Hematopoietic multipotent progenitor cell treated with erythropoietin and hydrocortisone succinate and interleukin-3 and kit ligand, for 4 days (in vitro differentiated cells): ENCODE results near the gene HOXC4.

Experiments used
- DNase-seq: peaks from one replicate; pipeline ENCODE4 v3.0.0-alpha.2; 2015

Gene HOXC4

DNA sequence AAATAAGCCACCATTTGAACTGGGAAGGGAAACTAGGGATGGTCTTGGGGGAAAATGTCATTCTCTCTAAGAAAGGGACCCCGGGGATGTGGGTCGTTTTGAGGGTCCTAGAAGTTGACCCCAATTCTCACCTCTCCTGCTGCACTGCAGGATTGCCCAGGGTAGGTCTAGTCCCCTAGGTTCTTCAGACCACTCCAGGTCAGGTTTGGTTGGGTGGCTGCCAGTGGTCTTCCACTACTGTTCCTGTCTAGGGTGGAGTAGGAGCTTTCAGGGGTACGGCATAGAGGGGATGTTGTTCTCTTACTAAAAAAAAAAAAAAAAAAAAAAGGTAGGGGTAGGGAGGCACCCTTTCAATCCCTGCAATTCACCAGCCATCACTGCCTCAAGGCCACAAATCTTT is 37.6 kb upstream of the HOXC4 start:
- DNase-seq = no peak

- no peak for DNase-seq
Measured at GRCh38 chr12:54016478-54016964, 37.1 kb upstream of the HOXC4 start.

- no peak for DNase-seq
Measured at GRCh38 chr12:54017027-54017788, 36.4 kb upstream of the HOXC4 start.

DNA sequence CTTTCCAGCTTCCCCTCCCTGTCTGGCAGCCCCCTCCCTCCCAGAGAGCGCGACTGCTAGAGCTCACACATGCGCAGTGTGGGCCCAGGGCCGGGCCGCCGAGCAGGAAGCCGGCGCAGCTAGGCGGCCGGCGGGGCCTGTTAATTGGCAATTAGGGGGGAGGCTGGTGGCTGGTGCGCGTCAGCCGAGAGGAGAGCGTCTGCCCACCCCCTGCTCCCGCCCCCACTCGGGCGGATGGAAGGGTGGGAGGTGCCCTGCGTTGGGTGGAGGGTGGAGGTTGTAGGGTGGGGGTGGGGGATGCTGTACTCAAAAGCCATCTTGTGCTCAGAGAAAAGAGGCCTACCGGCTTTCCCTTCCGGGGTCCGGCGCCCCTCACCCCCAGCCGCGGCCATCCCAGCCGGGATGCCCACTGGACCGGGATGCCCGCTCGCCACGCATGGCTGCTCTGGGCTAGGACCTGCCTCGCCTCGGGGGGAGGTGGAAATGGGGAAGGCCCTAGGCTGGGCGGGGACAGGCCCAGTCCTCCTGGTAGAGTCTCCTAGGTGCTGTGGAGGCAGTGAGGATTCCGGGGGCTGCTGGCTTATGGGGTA is 35.7 kb upstream of the HOXC4 start:
- DNase-seq = peak; percentile 73

DNA sequence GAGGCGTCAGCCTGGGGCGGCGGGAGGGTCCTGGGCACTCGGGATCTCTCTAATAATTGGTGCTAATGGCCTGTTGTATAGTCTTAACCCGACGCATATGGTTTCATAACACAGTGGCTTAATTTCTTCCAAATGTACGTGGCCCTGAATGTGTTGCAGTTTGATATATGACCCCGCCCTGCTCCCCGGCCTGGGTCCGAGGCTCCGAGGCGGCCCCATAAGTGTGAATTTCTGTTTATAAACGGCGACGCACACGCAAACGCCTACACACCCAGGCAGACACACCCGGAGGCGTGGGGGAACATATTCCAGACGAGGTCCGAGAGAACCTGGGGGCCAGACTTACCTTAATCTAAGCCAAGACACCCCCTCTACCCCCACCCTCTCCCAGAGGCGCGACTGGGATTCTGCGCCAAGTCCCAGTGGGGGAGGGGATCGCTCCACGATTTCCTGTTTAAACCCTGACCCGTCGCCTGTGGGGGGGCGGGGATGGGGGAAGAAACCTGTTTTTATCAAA is 35.1 kb upstream of the HOXC4 start:
- DNase-seq = no peak

DNA sequence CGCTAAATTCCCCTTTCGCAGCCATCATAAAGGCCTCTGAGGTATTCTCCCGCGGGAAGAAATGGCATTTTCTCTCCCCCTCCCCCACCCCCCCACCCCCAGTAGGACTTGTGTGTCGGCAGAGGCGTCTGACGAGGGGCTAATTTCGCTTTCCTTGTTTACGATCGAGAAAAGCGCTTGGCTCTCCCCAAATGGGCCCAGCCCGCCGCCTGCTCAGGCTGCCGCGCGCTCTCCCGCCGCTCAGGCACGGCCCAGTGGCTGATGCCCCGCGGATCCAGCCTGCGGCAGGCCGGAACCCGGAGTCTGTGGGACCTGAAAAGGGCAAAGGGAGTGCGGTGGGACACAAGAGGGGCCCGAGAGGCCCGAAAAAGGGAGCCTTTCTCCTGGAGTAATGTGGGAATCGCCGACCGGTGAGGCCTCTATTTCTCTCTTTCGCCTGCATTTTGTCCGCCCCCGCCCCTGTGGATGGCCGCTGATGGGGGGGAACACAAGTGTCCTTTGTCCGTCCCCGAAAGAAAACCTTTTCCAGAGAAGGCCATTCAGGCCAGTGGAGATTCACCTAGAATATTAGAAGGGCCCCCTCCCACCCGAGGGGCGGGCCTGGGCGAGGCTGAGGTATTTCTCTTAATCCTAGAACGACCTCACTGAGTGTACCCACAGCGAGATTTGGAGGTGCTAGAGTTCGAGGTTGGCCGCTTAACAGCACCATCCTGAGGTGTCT is 34.4 kb upstream of the HOXC4 start:
- no peak for DNase-seq

GRCh38 chr12:54019924-54020590 is 33.6 kb upstream of the HOXC4 start:
- DNase-seq = no peak

DNA sequence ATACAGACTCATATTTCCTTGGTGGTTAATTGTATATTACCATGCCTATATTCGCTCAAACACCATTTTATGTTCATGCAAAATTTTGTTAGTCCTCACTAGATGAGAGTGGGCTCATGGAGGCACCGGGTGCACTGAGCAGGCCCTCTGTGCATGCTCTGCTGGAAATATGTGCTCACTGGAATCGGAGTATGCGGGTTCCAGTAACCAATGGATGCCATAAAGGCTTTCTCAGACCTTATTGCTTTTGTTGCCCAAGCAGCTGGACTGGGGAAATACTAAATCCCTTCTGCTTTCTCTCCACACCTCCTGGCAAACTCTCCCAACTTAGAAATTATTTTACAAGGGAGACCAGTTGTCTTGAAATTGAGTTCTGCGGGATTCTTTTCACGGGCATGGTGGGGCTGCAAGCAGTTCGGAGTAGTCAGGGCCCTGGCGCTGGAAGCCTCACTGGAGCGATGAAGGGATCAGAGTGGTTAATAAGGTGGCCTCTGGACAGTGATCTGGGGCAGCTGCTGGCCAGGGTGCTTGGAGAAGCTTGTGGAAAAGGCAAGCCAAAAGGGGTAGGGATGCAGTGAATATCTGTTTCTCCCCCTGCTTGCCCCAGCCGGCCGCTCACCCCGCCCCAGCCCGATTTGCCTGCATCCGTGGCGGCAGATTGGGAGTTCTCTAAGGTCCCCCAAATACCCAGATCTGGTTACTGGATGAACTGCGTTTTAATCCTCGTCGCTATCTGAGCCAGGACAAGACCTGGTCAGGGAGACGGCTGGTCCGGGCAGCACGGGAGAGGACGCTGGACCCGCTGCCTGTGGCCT is 32.8 kb upstream of the HOXC4 start:
- no peak for DNase-seq

- no peak for DNase-seq
Measured at GRCh38 chr12:54021432-54022013, 32.1 kb upstream of the HOXC4 start.

- DNase-seq = no peak
Measured at GRCh38 chr12:54022960-54023884, 30.4 kb upstream of the HOXC4 start.

DNA sequence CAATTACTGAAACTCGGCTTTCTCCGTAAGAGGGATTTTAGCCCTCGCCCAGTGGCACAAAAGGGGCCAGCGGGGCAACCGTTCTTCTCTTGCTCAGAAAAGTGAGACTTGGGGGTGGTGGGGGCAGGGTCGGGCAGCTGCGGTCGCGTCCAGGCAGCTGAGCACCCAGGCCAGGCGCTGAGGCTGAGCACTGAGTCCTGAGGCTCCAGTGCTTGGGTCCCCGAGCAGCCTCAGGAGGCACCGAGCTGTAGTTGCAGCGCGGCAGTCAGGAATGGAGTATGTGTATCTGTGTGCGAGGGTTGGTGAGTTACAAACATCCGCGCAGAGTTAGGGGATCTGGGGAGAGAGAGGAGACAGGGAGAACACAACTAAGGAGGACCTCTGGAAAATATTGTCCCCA is 29.5 kb upstream of the HOXC4 start:
- DNase-seq = no peak

DNA sequence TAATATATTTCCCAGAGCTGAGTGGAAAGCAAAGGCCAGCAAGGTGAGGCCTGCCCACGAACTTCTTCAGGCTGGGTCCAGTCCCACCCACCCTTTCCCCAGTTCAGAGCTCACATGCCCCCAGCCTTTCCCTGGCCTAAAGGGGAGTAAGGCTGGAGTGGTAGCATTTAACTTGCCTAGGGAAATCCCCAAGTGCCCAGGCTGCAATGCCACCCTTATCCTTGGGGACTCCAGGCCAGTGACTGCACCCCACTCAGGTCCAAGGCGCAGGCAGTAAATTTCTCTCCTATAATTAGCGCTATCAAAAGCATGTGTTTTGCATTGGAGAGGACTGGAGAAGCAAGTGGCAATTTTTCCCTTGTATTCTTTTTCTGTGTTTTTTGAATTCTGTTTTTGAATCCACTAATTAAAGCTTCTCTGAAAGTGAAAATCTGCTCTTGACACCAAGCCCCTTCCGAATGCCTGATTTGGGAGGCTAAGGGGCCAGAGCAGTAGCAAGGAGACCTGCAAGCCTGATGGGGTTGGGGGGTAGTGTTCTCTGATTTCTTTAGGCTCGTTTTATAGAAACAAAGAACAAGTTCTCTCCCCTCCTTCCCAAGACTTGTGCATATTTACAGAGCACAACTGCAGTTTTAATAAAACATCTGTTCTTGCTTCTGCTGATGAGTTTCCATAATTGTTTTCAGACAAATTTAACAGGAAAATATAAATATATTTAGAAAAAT is 28.9 kb upstream of the HOXC4 start:
- no peak for DNase-seq

- no peak for DNase-seq
Measured at GRCh38 chr12:54025499-54026405, 27.9 kb upstream of the HOXC4 start.

GRCh38 chr12:54026640-54027441 is 26.8 kb upstream of the HOXC4 start:
- no peak for DNase-seq

DNA sequence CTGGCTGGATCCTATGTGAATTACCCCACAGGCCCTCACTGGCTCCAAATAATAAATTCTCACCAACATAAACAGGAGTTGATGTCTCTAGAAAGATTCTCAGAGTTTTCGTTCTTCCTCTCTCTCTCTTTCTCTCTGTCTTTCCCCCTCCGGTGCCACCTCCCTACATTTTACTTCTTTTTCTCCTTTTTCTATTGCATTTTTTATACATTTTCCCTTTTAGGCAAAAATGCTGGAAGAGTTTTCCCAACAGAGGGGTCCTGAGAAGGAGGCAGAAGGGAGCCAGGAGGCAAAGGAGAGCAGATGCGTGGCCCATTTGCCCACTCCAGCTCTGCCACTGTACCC is 26.2 kb upstream of the HOXC4 start:
- DNase-seq = no peak

DNA sequence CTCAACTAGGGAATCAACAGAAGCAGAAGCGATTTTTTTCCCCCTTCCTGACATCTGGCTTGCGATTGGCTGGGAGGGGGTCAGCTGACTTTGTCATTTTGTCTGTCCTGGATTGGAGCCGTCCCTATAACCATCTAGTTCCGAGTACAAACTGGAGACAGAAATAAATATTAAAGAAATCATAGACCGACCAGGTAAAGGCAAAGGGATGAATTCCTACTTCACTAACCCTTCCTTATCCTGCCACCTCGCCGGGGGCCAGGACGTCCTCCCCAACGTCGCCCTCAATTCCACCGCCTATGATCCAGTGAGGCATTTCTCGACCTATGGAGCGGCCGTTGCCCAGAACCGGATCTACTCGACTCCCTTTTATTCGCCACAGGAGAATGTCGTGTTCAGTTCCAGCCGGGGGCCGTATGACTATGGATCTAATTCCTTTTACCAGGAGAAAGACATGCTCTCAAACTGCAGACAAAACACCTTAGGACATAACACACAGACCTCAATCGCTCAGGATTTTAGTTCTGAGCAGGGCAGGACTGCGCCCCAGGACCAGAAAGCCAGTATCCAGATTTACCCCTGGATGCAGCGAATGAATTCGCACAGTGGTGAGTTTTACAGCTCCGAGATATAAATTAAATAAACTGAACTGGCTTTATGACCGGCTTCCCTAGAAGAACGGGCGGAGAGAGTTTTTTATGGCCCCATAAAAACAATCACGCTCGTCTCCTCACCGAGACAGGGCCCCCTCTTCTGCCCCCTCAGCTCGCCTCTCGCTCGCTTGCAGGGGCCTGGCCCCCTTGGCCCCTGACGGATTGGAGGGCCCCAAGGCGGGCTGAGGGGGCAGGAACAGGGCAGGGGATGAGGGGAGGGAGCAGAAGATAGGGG is 25.1 kb upstream of the HOXC4 start, which contains the start of gene HOXC6:
HOXC6 (plus strand) TSS at position 127 of the 888 bp plus-strand sequence; CDS start at position 209, 82 bp downstream.
- DNase-seq = no peak
